HG03108 (cell line): ENCODE measurements around the gene TMEM45B.
"Not testable (repeated sequence)": the region's sequence is repeated elsewhere in the genome, so short reads cannot be mapped to it uniquely, and the experiment has no call there.

Experiments used
- ATAC-seq: cut with Tn5 transposase; IDR thresholded peaks from one replicate; pipeline ENCODE4 v1.9.1; 2021; ENCODE audit warnings: moderate library complexity; ENCODE audit not compliant: unreplicated experiment

TMEM45B gene

DNA sequence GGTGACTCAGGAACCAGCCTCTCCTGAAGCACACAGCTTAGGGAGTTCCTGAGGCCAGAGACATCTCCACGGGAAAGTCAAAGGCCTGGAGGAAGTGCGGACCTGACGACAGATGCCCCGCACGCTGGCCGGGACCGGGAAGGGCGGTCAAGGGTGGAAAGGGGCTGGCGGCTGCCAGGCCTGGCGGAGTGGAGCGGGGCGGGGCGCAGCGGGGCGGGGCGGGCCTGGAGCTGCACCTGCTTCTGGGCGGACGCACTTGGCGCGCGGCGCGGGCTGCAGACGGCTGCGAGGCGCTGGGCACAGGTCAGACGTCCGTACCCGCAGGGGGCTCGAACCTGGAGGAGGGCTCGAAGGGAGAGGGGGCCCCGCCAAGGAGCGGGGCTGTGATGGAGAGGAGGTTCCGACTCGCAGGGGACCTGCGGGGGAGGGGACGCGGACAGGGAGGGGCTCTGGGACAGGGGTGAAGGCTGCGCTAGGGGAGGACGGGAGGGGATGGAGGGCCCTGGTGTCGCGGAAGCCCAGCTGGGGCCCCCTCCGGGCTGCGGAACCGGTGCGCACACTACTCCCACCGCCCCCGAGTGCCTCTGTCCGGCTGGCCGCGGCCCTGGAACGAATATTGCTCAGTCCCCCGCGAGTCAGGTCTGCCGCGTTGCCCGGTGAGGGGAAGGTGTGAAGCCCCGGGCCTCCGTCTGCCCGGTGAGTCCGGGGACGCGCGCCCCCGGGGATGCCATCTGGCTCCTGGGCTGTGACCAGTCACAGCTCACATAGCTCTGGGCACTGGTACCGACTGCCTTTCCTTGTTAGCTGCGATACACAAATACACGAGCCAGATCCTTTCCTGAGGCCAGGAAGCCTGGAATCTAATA lies at the start of gene TMEM45B:
Gene TMEM45B (plus strand): TSS at position 253 of the 866 bp plus-strand sequence. CDS start 36,635 bp downstream, outside the sequence.
- ATAC-seq = no peak

DNA sequence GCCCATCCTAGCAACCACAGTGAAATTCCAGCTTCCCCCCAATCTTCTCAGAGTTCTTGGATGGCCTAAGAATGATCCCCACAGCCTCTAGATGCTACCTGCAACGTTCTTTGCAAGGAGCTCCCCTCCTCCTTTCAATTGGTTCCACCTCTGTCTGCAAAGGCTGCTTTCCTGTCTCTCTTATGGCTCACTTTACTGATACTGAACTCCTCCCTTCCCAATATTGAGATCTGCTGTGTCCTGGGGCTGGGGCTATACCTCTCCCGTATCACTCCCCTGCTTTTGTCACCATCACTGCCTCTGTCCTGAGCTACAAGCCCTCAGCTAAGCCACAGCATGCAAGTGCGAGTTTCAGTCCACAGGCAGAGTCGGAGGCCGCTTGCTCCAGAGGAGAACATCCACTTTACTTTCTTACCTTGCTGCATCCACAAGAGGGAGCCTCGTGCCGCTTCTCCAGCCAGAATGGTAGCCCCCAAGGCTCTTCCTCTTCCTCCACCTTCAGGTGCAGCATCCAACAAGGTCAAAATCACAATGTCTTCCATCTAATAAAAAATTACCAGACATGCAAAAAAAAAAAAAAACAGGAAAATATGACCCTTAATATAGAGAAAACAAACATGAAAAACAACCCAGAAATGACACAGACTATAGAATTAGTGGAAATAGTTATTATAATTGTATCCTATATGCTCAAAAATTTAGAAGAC lies 48.6 kb upstream of the TMEM45B start:
- no peak for ATAC-seq

- no peak for ATAC-seq
These were observed 47.8 kb upstream of the TMEM45B start for GRCh38 chr11:129767827-129768226.

GRCh38 chr11:129768356-129768755 lies 47.3 kb upstream of the TMEM45B start:
- no peak for ATAC-seq

GRCh38 chr11:129769059-129769458 lies 46.6 kb upstream of the TMEM45B start:
- no peak for ATAC-seq

DNA sequence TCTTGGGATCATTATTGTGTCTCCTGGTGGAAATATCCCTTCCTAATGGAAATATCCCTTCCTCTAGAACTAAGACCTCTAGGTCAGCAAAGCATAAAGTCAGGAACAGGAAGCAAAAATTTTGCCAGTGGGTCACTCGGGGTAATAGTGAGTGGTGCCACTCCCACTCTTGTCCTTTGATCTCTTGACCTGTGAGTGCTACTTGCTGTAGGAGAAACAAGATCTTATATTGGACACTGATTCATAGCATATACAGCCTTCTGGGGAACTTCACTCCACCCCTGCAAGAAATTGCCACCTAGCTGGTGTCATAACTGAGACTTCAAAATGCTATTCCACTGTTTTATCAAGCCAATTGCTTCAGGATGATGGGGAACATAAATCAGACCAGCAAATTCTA lies 44.7 kb upstream of the TMEM45B start:
- no peak for ATAC-seq

DNA sequence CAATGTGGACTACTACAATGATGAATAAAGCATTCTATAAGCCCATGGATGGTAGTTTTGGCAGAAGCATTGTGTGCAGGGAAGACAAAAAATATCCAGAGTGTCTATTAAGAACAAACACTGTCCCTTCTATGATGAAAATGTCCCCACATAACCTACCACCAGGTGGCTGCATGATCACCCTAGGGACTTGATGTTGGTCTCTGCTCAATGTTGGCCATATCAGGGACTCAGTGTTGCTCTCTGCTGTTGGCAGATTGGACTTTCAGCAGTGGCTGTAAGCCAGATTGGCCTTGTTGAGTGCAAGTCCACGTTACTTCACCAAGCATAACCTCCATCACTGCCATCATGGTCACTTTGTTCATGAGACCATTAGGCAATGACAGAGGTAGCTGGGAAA lies 44.2 kb upstream of the TMEM45B start:
- not testable (repeated sequence) for ATAC-seq

DNA sequence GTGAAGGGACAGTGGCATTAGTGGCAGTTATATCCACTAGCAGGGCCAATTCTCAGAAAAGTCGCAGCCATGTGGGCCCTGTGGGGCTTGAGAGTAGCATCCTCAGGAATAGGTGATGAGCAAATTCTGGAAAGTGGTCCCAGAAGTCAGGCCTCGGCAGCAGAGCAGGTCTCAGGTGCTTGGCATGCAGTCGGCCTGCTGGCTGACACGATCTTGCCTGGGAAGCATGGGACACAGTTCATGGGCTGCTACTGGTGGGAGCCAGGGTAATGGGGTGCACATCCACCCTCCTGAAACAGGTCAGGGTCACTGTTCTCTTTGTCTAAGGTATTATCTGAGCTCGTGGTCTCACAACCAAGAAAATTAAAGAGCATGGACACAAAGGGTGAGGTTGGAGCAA lies 36.8 kb upstream of the TMEM45B start:
- ATAC-seq = no peak

DNA sequence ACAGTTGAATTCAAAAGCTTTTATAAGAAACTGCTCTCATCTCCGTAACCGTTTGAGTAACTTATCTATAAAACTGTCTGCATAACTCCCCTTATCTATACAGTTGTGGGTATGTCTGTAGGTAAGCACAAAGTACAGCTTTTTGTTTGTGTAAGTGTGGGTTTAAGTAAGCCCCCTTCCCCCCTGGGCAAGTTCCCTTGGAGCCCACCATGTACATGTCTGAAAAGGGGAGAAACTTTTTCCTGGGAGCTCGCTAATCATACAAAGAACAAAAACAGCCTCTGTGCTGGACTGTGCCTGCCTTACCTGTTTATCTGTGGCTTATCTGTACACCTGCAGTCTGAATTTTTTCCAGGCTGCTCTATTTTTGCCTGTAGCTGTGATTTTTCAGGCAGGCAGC lies 36.3 kb upstream of the TMEM45B start:
- no peak for ATAC-seq

- ATAC-seq = no peak
These were observed 30.1 kb upstream of the TMEM45B start for GRCh38 chr11:129785383-129786111.

GRCh38 chr11:129786112-129786416 lies 29.6 kb upstream of the TMEM45B start:
- not testable (repeated sequence) for ATAC-seq

DNA sequence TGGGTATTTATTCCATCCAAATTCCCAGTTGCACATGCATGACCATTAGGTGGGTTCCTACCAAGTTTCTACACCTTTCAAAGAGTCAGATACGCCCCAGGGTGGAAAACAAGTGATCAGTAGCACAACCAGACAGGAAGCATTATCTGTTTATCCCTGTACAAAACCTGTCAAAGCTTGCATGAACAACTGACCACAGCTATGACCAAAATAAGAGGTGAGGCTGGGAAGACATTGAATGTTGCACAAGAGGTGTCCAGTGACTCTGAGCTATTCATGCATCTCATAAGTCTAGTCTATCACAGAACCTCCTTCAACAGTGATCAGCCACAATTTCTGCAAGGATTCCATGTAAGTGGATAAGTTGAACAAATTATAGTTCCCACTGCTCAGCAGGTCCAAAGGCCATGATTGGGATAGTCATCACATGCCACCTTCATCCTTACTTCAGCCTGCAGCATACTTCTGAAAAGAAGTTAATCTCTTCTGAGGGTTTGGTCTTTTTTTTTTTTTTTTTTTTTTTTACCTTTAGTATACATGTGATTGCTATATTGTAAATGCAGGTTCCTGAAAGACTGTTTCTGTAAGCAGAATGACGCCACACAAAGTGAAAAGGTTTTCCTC lies 28.0 kb upstream of the TMEM45B start:
- no peak for ATAC-seq

GRCh38 chr11:129788278-129788677 lies 27.4 kb upstream of the TMEM45B start:
- ATAC-seq = no peak

DNA sequence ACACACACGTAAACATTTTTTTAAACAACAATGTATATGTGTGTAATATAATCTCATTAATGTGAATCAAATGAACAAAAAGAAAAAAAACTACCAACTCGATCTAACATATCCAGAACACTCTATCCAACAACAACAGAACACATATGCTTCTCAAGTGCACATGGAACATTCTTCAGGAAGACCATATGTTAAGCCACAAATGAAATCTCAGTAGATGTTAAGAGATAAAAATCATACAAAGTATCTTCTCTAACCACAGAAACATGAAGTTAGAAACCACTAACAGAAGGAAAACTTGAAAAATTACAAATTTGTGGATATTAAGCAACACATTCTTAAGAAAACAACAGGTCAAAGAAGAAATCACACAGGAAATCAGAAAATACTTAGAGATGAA lies 25.5 kb upstream of the TMEM45B start:
- no peak for ATAC-seq

- no peak for ATAC-seq
These were observed 24.1 kb upstream of the TMEM45B start for GRCh38 chr11:129791515-129791914.

DNA sequence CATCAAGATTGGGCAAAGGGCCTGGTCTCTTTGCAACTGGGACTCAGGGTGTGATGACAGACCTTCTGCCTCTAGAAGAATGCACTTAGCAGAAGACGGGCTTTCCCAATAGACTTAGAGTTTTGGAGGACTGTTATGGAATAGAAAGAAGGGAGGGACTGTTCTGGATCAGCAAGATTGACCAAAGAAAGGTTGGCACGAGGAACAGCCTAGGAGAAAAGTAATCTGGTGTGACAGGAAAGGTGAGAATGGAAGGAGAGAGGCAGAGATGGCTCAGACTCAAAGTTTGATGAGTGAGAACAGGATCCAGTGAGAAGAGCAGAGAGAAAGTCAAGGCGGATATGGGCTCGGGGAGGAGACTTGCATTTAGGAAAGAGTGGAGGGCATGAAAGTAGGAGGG lies 23.0 kb upstream of the TMEM45B start:
- ATAC-seq = no peak

- no peak for ATAC-seq
These were observed 20.6 kb upstream of the TMEM45B start for GRCh38 chr11:129795089-129795488.

DNA sequence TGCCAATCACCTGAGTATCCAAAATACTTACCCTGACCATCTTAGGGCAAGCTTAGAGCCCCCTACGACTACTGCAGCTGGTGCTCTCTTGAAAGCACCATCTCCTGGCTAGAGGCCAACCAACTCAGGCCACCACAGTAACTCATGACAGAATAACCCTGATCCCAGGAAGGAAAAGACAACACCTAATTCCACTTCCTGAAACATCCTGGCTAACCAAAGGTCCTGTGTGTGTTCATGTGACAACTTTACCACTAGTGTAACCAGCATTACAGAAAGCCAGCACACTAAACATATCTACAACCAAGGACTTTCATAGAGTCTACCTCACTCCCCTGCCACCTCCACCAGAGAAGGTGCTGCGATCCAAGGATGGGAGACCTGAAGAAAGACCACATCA lies 17.4 kb upstream of the TMEM45B start:
- ATAC-seq = no peak

GRCh38 chr11:129800162-129800561 lies 15.5 kb upstream of the TMEM45B start:
- not testable (repeated sequence) for ATAC-seq

DNA sequence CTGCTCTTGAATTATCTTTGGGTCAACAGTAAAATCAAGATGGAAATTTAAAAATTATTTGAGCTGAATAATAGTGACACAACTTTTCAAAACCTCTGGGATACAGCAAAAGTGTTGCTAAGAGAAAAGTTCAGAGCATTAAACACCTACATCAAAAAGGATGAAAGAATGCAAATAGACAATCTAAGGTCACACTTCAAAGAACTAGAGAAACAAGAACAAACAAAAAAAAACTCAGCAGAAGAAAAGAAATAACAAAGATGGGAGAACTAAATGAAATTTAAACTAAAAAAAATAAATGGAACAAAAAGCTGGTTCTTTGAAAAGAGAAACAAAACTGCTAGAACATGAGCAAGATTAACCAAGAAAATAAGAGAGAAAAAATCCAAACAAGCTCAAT lies 15.0 kb upstream of the TMEM45B start:
- no peak for ATAC-seq

GRCh38 chr11:129803533-129803932 lies 12.1 kb upstream of the TMEM45B start:
- ATAC-seq = no peak
